Astrocyte (in vitro differentiated cells and primary cell): ENCODE results near the gene ZNF155.

ENCODE experiments used
- CTCF ChIP-seq: IDR thresholded peaks from 2 replicates; pipeline ENCODE4 v1.5.1; 2011; ENCODE audit warnings: low read depth, mild to moderate bottlenecking, inconsistent platforms, low read length, moderate library complexity; ENCODE audit not compliant: insufficient read depth
- EZH2 ChIP-seq: IDR thresholded peaks from 2 replicates; pipeline ENCODE4 v1.6.1; 2012; ENCODE audit warnings: mild to moderate bottlenecking, low read length, inconsistent platforms; ENCODE audit not compliant: insufficient read depth

- TF ChIP-seq CTCF (no peak), EZH2 (no peak)
Observed at GRCh38 chr19:43983912-43984686, at the start of gene ZNF155.
